HepG2 (cell line): ENCODE measurements around the gene KRTCAP2. TPM values are rescaled to one million over a fixed set of nuclear protein-coding genes. Genes with fewer than 3 reads are reported as not detected.

Source experiments
- EZH2 ChIP-seq: conservative IDR thresholded peaks from 2 replicates; pipeline ENCODE4 v1.6.1; 2012; ENCODE audit warnings: mild to moderate bottlenecking, low read depth, low read length, moderate library complexity
- FUBP1 ChIP-seq: sonication (generic); formaldehyde crosslinking; IDR thresholded peaks from 2 replicates; pipeline ENCODE4 v1.5.1; 2020; ENCODE audit warnings: missing genetic modification reagents, mild to moderate bottlenecking, borderline replicate concordance
- MED13 ChIP-seq: sonication (generic); formaldehyde crosslinking; IDR thresholded peaks from 2 replicates; pipeline ENCODE4 v1.5.0; 2020; ENCODE audit warnings: missing genetic modification reagents
- MZF1 ChIP-seq: sonication (generic); formaldehyde crosslinking; IDR thresholded peaks from 2 replicates; pipeline ENCODE4 v1.8.1; 2023; ENCODE audit warnings: mild to moderate bottlenecking, missing genetic modification reagents, borderline replicate concordance
- SRSF9 ChIP-seq: fragments of 200-400 bp; formaldehyde crosslinking; IDR thresholded peaks from 2 replicates; pipeline ENCODE4 v1.6.1; 2018; ENCODE audit warnings: borderline replicate concordance, mild to moderate bottlenecking, low read depth, low read length; ENCODE audit not compliant: insufficient read depth, poor library complexity, severe bottlenecking
- ZNF281 ChIP-seq: sonication (generic); formaldehyde crosslinking; IDR thresholded peaks from 2 replicates; pipeline ENCODE4 v1.4.0; 2020; ENCODE audit warnings: missing genetic modification reagents, borderline replicate concordance
- ZNF687 ChIP-seq: sonication (generic); formaldehyde crosslinking; IDR thresholded peaks from 2 replicates; pipeline ENCODE4 v1.5.1; 2020; ENCODE audit warnings: mild to moderate bottlenecking, missing genetic modification reagents, moderate library complexity
- polyA plus RNA-seq, 8 experiments: library from polyadenylated mRNA; depleted of rRNA in 3 of 8; stranded (reverse) in 7 of 8; unstranded in 1 of 8; fragments of >200 nt; fragmentation: Illumina TruSeq in 4 of 8; extraction: Trizol in 4 of 8; gene quantifications; 2 replicates each; pipeline versions ENCODE4 v1.2.1 to v1.2.3, GENCODE V29; 2011 to 2016; ENCODE audit warnings: low read depth in 4 of 8, missing spikeins in 1 of 8, mixed read lengths in 1 of 8; ENCODE audit not compliant: insufficient read depth in 1 of 8
- total RNA-seq, 5 experiments: library from RNA; depleted of rRNA; stranded (reverse); fragments of >200 nt; fragmentation: Illumina TruSeq; extraction: Trizol; gene quantifications; 2 replicates each; pipeline ENCODE4 v1.2.3, GENCODE V29; 2016; ENCODE audit warnings: low read depth in 1 of 5
- TF ChIP-seq, protein P1 (sequence below): sonication (generic); formaldehyde crosslinking; IDR thresholded peaks from 2 replicates; pipeline ENCODE4 v1.4.0; 2020; ENCODE audit warnings: missing genetic modification reagents

KRTCAP2 gene
- total and polyA plus RNA-seq, 2 of the 13 experiments (the other 11 are each of a cell fraction or from before 2014, with no cell fraction given) = 77.3 to 79.4 TPM

DNA sequence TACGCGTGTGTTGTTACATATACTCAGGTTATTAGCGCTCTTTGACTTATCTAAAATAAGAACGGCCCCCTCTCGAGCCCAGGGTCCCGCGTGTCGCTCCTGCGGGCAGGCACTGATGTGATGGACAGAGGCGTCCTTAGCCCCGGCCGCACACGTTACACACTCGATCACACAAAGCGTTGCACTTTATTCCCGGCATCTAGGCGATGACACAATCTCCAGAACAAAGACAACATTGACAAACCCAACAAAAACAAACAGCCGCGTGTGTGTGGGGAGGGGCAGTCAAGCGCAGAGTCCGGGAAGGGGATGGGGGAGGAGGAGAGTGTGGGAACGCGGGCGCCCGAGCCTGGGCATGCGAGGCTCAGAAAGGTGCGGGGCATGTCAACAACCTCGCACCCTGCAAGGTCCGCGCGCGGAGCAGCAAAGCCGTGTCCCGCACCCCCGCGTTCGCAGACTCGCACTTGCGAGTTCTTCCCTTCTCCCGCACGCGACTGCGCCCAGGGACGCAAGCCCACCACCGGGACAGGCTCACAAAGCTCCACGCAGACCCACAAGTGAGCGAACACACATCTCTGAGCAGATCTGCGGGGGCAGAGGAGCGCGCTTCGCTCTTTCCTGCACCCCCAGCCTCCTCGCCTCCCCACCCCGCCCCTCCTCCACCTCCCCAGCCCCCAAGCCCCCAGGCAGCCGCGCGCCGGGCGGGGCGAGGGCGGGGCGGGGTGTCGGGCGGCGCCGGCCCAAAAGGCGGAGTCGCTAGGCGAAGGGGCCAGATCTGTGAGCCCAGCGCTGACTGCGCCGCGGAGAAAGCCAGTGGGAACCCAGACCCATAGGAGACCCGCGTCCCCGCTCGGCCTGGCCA, 45.8 kb downstream of the KRTCAP2 start, which contains the start of gene EFNA1 (continued):
- TF ChIP-seq, protein P1, sequence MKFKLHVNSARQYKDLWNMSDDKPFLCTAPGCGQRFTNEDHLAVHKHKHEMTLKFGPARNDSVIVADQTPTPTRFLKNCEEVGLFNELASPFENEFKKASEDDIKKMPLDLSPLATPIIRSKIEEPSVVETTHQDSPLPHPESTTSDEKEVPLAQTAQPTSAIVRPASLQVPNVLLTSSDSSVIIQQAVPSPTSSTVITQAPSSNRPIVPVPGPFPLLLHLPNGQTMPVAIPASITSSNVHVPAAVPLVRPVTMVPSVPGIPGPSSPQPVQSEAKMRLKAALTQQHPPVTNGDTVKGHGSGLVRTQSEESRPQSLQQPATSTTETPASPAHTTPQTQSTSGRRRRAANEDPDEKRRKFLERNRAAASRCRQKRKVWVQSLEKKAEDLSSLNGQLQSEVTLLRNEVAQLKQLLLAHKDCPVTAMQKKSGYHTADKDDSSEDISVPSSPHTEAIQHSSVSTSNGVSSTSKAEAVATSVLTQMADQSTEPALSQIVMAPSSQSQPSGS (CRISPR knock-in tag) = peak; percentile 95
- TF ChIP-seq ZNF281 (peak; percentile 99), MED13 (CRISPR knock-in tag) (peak; percentile 88), EZH2 (no peak), SRSF9 (no peak), FUBP1 (CRISPR knock-in tag) (no peak), MZF1 (CRISPR knock-in tag) (no peak), ZNF687 (CRISPR knock-in tag) (peak; percentile 71)
